Neural cell (in vitro differentiated cells): ENCODE measurements around the gene MRPS18A. TPM values are rescaled to one million over a fixed set of nuclear protein-coding genes. Genes with fewer than 3 reads are reported as not detected.
A peak's percentile ranks its signal among the peaks of the same experiment; 100 is the strongest.

Source experiments
- H2AFZ ChIP-seq: fragments of 200-600, 300-800 bp; sonication (generic), shearing (Covaris generic); 2 replicates; pipeline ENCODE4 v1.6.0; 2014; ENCODE audit warnings: low read depth, mild to moderate bottlenecking, antibody characterized with exemption, low read length, moderate library complexity
- H3F3A ChIP-seq: fragments of 200-600 bp; shearing (Covaris generic); 2 replicates; pipeline ENCODE4 v1.6.1; 2016; ENCODE audit warnings: mild to moderate bottlenecking, moderate library complexity, mixed read lengths, antibody characterized with exemption, low read length; ENCODE audit not compliant: insufficient read depth, poor library complexity, severe bottlenecking
- H3K27ac ChIP-seq: fragments of 200-600, 300-800 bp; sonication (generic), shearing (Covaris generic); 2 replicates; pipeline ENCODE4 v1.5.1; 2014; ENCODE audit warnings: mild to moderate bottlenecking, low read length, moderate library complexity
- H3K27me3 ChIP-seq: fragments of 300-800, 200-600 bp; sonication (generic), shearing (Covaris generic); 2 replicates; pipeline ENCODE4 v1.6.0; 2014; ENCODE audit warnings: mild to moderate bottlenecking, low read depth, low read length, moderate library complexity; ENCODE audit not compliant: insufficient read depth
- H3K36me3 ChIP-seq: fragments of 300-800, 200-600 bp; sonication (generic), shearing (Covaris generic); 2 replicates; pipeline ENCODE4 v1.5.1; 2014; ENCODE audit warnings: mild to moderate bottlenecking, antibody characterized with exemption, low read length, moderate library complexity; ENCODE audit not compliant: insufficient read depth
- H3K4me2 ChIP-seq: fragments of 300-800, 200-600 bp; sonication (generic), shearing (Covaris generic); 2 replicates; pipeline ENCODE4 v1.6.0; 2014; ENCODE audit warnings: mild to moderate bottlenecking, low read length
- H3K4me3 ChIP-seq: fragments of 300-800, 200-600 bp; sonication (generic), shearing (Covaris generic); 2 replicates; pipeline ENCODE4 v1.5.1; 2014; ENCODE audit warnings: mild to moderate bottlenecking, low read length, moderate library complexity
- H3K79me2 ChIP-seq: fragments of 200-600 bp; shearing (Covaris generic); replicated peaks from 2 replicates; pipeline ENCODE4 v1.6.0; 2014; ENCODE audit warnings: mild to moderate bottlenecking, low read length, moderate library complexity; ENCODE audit not compliant: insufficient read depth
- H3K9ac ChIP-seq: fragments of 300-800, 200-600 bp; sonication (generic), shearing (Covaris generic); 2 replicates; pipeline ENCODE4 v1.6.1; 2016; ENCODE audit warnings: mild to moderate bottlenecking, low read length, mixed read lengths
- H3K9me2 ChIP-seq: fragments of 200-600 bp; shearing (Covaris generic); 2 replicates; pipeline ENCODE4 v1.6.1; 2016; ENCODE audit warnings: mild to moderate bottlenecking, low read length, mixed read lengths; ENCODE audit not compliant: insufficient read depth
- H3K9me3 ChIP-seq: fragments of 200-600, 300-800 bp; sonication (generic), shearing (Covaris generic); 2 replicates; pipeline ENCODE4 v1.6.1; 2016; ENCODE audit warnings: mild to moderate bottlenecking, mixed run types, low read length, moderate library complexity, mixed read lengths
- H4K20me1 ChIP-seq: fragments of 200-600 bp; shearing (Covaris generic); 2 replicates; pipeline ENCODE4 v1.6.1; 2016; ENCODE audit warnings: mild to moderate bottlenecking, mixed run types; ENCODE audit not compliant: insufficient read depth
- CTCF ChIP-seq: fragments of 450-650 bp; IDR thresholded peaks from 2 replicates; pipeline ENCODE4 v1.5.1; 2014; ENCODE audit warnings: antibody characterized with exemption, mild to moderate bottlenecking, moderate library complexity; ENCODE audit not compliant: poor library complexity, severe bottlenecking
- EP300 ChIP-seq: fragments of 450-650 bp; conservative IDR thresholded peaks from 2 replicates; pipeline ENCODE4 v1.6.1; 2014; ENCODE audit warnings: antibody characterized with exemption, mild to moderate bottlenecking, moderate library complexity; ENCODE audit not compliant: poor library complexity, severe bottlenecking
- EZH2 ChIP-seq: fragments of 200-600, 300-800 bp; shearing (Covaris generic), sonication (generic); IDR thresholded peaks from 2 replicates; pipeline ENCODE4 v1.6.1; 2014; ENCODE audit warnings: antibody characterized with exemption, low read length, borderline replicate concordance, mild to moderate bottlenecking; ENCODE audit not compliant: insufficient read depth, poor library complexity, severe bottlenecking
- MXI1 ChIP-seq: fragments of 450-650 bp; conservative IDR thresholded peaks from 2 replicates; pipeline ENCODE4 v1.6.1; 2014; ENCODE audit warnings: antibody characterized with exemption, mild to moderate bottlenecking; ENCODE audit not compliant: poor library complexity, severe bottlenecking
- POLR2AphosphoS5 ChIP-seq: IDR thresholded peaks from 2 replicates; pipeline ENCODE4 v1.6.1; 2012
- RAD21 ChIP-seq: fragments of 450-650 bp; conservative IDR thresholded peaks from 2 replicates; pipeline ENCODE4 v1.6.1; 2014; ENCODE audit warnings: antibody characterized with exemption, mild to moderate bottlenecking, moderate library complexity
- SMC3 ChIP-seq: fragments of 450-650 bp; conservative IDR thresholded peaks from 2 replicates; pipeline ENCODE4 v1.6.1; 2014; ENCODE audit warnings: antibody characterized with exemption, mild to moderate bottlenecking, moderate library complexity; ENCODE audit not compliant: poor library complexity
- TAF1 ChIP-seq: IDR thresholded peaks from 2 replicates; pipeline ENCODE4 v1.6.1; 2012; ENCODE audit warnings: low read depth
- polyA plus RNA-seq: library from polyadenylated mRNA; depleted of rRNA; stranded (reverse); fragments of >200 nt; gene quantifications from 2 replicates; pipeline ENCODE4 v1.2.3, GENCODE V29; 2014
- TF ChIP-seq, protein P1 (sequence below): IDR thresholded peaks from 2 replicates; pipeline ENCODE4 v1.6.1; 2012; ENCODE audit warnings: borderline replicate concordance

The MRPS18A gene
- polyA plus RNA-seq, 1 donor from 2014 or later: 39.6 TPM

- Histone ChIP-seq H2AFZ (no peak overlapping the region), H3F3A (no peaks in the 10 kb centered on the region), H3K9me3 (no peaks in the 10 kb centered on the region), H3K27ac (no peak overlapping the region), H3K9me2 (no peaks in the 10 kb centered on the region), H4K20me1 (no peaks in the 10 kb centered on the region), H3K4me3 (no peak overlapping the region), H3K79me2 (no peaks in the 10 kb centered on the region), H3K4me2 (no peak overlapping the region), H3K27me3 (no peaks in the 10 kb centered on the region), H3K36me3 (no peaks in the 10 kb centered on the region), H3K9ac (no peak overlapping the region)
- TF ChIP-seq MXI1 (no peak), CTCF (no peak), EP300 (no peak), EZH2 (no peak), POLR2AphosphoS5 (no peak)
- TF ChIP-seq, protein P1, sequence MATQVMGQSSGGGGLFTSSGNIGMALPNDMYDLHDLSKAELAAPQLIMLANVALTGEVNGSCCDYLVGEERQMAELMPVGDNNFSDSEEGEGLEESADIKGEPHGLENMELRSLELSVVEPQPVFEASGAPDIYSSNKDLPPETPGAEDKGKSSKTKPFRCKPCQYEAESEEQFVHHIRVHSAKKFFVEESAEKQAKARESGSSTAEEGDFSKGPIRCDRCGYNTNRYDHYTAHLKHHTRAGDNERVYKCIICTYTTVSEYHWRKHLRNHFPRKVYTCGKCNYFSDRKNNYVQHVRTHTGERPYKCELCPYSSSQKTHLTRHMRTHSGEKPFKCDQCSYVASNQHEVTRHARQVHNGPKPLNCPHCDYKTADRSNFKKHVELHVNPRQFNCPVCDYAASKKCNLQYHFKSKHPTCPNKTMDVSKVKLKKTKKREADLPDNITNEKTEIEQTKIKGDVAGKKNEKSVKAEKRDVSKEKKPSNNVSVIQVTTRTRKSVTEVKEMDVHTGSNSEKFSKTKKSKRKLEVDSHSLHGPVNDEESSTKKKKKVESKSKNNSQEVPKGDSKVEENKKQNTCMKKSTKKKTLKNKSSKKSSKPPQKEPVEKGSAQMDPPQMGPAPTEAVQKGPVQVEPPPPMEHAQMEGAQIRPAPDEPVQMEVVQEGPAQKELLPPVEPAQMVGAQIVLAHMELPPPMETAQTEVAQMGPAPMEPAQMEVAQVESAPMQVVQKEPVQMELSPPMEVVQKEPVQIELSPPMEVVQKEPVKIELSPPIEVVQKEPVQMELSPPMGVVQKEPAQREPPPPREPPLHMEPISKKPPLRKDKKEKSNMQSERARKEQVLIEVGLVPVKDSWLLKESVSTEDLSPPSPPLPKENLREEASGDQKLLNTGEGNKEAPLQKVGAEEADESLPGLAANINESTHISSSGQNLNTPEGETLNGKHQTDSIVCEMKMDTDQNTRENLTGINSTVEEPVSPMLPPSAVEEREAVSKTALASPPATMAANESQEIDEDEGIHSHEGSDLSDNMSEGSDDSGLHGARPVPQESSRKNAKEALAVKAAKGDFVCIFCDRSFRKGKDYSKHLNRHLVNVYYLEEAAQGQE: no peak
Measured at GRCh38 chr6:43669050-43669921, 18.3 kb downstream of the MRPS18A start.

DNA sequence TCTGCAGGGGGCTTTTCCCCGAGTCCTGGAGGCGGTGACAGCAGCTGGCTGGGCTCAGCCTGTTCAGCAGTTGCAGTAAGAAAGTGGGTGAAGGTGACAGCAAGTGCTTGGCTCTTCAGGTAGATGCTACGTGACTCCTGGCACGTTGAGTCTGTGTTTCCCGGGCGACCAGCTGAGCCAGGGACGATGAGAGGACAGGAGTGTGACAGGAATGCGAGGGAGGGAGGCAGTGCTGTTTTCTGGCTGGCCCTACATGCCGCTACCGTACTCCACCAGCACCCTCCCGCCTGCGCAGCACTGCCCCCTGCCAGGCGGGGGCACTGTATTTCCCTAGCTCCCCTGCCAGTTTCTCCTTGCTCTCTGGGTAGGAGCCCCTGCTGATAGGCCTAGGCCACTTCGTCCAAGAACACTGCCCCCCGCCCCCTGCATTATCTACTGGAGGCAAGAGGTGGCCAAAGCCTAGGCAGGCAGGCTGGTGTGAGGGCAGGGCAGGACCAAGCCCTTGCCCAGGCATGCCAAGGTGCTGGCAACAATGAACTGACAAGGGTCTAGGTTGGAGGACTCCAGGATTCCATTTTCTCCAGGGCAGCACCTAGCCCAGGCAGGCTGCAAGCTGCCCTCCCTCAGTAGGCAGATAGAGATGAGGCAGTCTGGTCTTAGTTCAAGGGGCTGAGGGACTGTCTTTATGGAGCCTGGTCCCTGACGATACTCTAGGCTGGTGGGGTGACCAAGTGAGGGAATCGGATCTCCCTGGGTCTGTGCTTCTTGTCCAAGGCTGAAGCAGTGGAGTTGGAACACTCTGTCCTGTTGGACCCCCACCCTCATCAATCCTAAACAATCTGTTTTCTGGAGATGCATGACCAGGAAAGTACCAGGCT lies 19.2 kb downstream of the MRPS18A start:
- Histone ChIP-seq H3F3A (no peaks in the 10 kb centered on the region), H2AFZ (no peak overlapping the region), H3K79me2 (no peaks in the 10 kb centered on the region), H3K36me3 (no peaks in the 10 kb centered on the region), H3K27ac (no peak overlapping the region), H3K4me3 (peak overlapping the region; percentile 39), H3K9me3 (no peaks in the 10 kb centered on the region), H3K27me3 (no peaks in the 10 kb centered on the region), H3K9ac (peak overlapping the region; percentile 39), H3K4me2 (no peak overlapping the region), H4K20me1 (no peaks in the 10 kb centered on the region), H3K9me2 (no peaks in the 10 kb centered on the region)
- TF ChIP-seq EP300 (no peak), TAF1 (no peak), EZH2 (no peak), MXI1 (no peak), RAD21 (no peak), CTCF (peak; percentile 41), POLR2AphosphoS5 (peak; percentile 33), SMC3 (no peak)
- TF ChIP-seq, protein P1: no peak
